HepG2 (cell line): ENCODE data around the gene PYGL. TPM values are rescaled to one million over a fixed set of nuclear protein-coding genes. Genes with fewer than 3 reads are reported as not detected.
A peak's percentile ranks its signal among the peaks of the same experiment; 100 is the strongest.

Experiments
- GFI1 ChIP-seq: sonication (generic); formaldehyde crosslinking; IDR thresholded peaks from 2 replicates; pipeline ENCODE4 v1.5.0; 2020; ENCODE audit warnings: missing genetic modification reagents, mild to moderate bottlenecking, borderline replicate concordance
- HOXA3 ChIP-seq: sonication (generic); formaldehyde crosslinking; IDR thresholded peaks from 2 replicates; pipeline ENCODE4 v1.5.0; 2020; ENCODE audit warnings: missing genetic modification reagents
- MIER3 ChIP-seq: IDR thresholded peaks from 2 replicates; pipeline ENCODE4 v1.6.1; 2016; ENCODE audit warnings: missing compliant biosample characterization, borderline replicate concordance
- PRDM15 ChIP-seq: sonication (generic); formaldehyde crosslinking; IDR thresholded peaks from 2 replicates; pipeline ENCODE4 v1.4.0; 2020; ENCODE audit warnings: missing genetic modification reagents
- REL ChIP-seq: sonication (generic); formaldehyde crosslinking; conservative IDR thresholded peaks from 2 replicates; pipeline ENCODE4 v1.8.0; 2022; ENCODE audit warnings: mild to moderate bottlenecking, missing genetic modification reagents, moderate library complexity
- SOX13 ChIP-seq, 3 experiments: fragments of 450-650 bp in 1 of 3; sonication (generic) in 1 of 3; formaldehyde crosslinking in 1 of 3; IDR thresholded peaks in 2 of 3; conservative IDR thresholded peaks in 1 of 3; 2 replicates each; pipeline versions ENCODE4 v1.5.0 to v1.6.1; 2016 to 2020; ENCODE audit warnings: antibody characterized with exemption in 1 of 3, mild to moderate bottlenecking in 1 of 3, missing compliant biosample characterization in 1 of 3, missing genetic modification reagents in 1 of 3, moderate library complexity in 1 of 3
- SP4 ChIP-seq: sonication (generic); formaldehyde crosslinking; IDR thresholded peaks from 2 replicates; pipeline ENCODE4 v1.8.1; 2023; ENCODE audit warnings: mild to moderate bottlenecking, missing genetic modification reagents
- ZGPAT ChIP-seq: IDR thresholded peaks from 2 replicates; pipeline ENCODE4 v1.6.1; 2016; ENCODE audit warnings: mild to moderate bottlenecking
- ZNF350 ChIP-seq: sonication (generic); formaldehyde crosslinking; IDR thresholded peaks from 2 replicates; pipeline ENCODE4 v1.4.0; 2020; ENCODE audit warnings: mild to moderate bottlenecking, low read depth, missing genetic modification reagents, borderline replicate concordance
- ZNF431 ChIP-seq: sonication (generic); formaldehyde crosslinking; IDR thresholded peaks from 2 replicates; pipeline ENCODE4 v1.9.0; 2022; ENCODE audit warnings: missing genetic modification reagents, low read depth, mild to moderate bottlenecking, borderline replicate concordance
- ZNF441 ChIP-seq: sonication (generic); formaldehyde crosslinking; IDR thresholded peaks from 2 replicates; pipeline ENCODE4 v1.7.0; 2021; ENCODE audit warnings: missing genetic modification reagents, borderline replicate concordance
- ZNF720 ChIP-seq: sonication (generic); formaldehyde crosslinking; IDR thresholded peaks from 2 replicates; pipeline ENCODE4 v1.4.0; 2020; ENCODE audit warnings: missing genetic modification reagents
- polyA plus RNA-seq, 8 experiments: library from polyadenylated mRNA; depleted of rRNA in 3 of 8; stranded (reverse) in 7 of 8; unstranded in 1 of 8; fragments of >200 nt; fragmentation: Illumina TruSeq in 4 of 8; extraction: Trizol in 4 of 8; gene quantifications; 2 replicates each; pipeline versions ENCODE4 v1.2.1 to v1.2.3, GENCODE V29; 2011 to 2016; ENCODE audit warnings: low read depth in 4 of 8, missing spikeins in 1 of 8, mixed read lengths in 1 of 8; ENCODE audit not compliant: insufficient read depth in 1 of 8
- total RNA-seq, 5 experiments: library from RNA; depleted of rRNA; stranded (reverse); fragments of >200 nt; fragmentation: Illumina TruSeq; extraction: Trizol; gene quantifications; 2 replicates each; pipeline ENCODE4 v1.2.3, GENCODE V29; 2016; ENCODE audit warnings: low read depth in 1 of 5
- TF ChIP-seq, protein P1 (sequence below): sonication (generic); formaldehyde crosslinking; IDR thresholded peaks from 2 replicates; pipeline ENCODE4 v1.5.1; 2020; ENCODE audit warnings: mild to moderate bottlenecking, missing genetic modification reagents, borderline replicate concordance
- TF ChIP-seq, protein P2 (sequence below): IDR thresholded peaks from 2 replicates; pipeline ENCODE4 v1.6.1; 2016; ENCODE audit warnings: missing genetic modification reagents, missing compliant biosample characterization
- TF ChIP-seq, protein P3 (sequence below): IDR thresholded peaks from 2 replicates; pipeline ENCODE4 v1.6.1; 2016
- TF ChIP-seq, protein P4 (sequence below): sonication (generic); formaldehyde crosslinking; IDR thresholded peaks from 2 replicates; pipeline ENCODE4 v1.4.0; 2020; ENCODE audit warnings: missing genetic modification reagents, borderline replicate concordance
- TF ChIP-seq, protein P5 (sequence below): IDR thresholded peaks from 2 replicates; pipeline ENCODE4 v1.6.1; 2016; ENCODE audit warnings: low read depth

The PYGL gene
- total and polyA plus RNA-seq, 2 of the 13 experiments (the other 11 are each of a cell fraction or from before 2014, with no cell fraction given), result 98.4 to 110 TPM

- TF ChIP-seq ZNF350 (CRISPR knock-in tag), result peak; percentile 53; the same call in 1 of the 2 replicates
- TF ChIP-seq, protein P1, sequence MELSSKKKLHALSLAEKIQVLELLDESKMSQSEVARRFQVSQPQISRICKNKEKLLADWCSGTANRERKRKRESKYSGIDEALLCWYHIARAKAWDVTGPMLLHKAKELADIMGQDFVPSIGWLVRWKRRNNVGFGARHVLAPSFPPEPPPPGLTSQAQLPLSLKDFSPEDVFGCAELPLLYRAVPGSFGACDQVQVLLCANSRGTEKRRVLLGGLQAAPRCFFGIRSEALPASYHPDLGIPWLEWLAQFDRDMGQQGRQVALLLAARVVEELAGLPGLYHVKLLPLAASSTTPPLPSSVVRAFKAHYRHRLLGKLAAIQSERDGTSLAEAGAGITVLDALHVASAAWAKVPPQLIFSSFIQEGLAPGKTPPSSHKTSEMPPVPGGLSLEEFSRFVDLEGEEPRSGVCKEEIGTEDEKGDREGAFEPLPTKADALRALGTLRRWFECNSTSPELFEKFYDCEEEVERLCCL (CRISPR knock-in tag), result no peak
- TF ChIP-seq, protein P2, sequence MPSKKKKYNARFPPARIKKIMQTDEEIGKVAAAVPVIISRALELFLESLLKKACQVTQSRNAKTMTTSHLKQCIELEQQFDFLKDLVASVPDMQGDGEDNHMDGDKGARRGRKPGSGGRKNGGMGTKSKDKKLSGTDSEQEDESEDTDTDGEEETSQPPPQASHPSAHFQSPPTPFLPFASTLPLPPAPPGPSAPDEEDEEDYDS (CRISPR knock-in tag), result peak; percentile 31; the same call in 1 of the 2 replicates
- TF ChIP-seq, protein P3, sequence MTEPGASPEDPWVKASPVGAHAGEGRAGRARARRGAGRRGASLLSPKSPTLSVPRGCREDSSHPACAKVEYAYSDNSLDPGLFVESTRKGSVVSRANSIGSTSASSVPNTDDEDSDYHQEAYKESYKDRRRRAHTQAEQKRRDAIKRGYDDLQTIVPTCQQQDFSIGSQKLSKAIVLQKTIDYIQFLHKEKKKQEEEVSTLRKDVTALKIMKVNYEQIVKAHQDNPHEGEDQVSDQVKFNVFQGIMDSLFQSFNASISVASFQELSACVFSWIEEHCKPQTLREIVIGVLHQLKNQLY, result peak; percentile 68
- no peak for TF ChIP-seq ZNF431
- TF ChIP-seq SP4 (CRISPR knock-in tag), result no peak
- peak; percentile 29; the same call in 1 of the 2 replicates for TF ChIP-seq HOXA3 (CRISPR knock-in tag)
- TF ChIP-seq, protein P4, sequence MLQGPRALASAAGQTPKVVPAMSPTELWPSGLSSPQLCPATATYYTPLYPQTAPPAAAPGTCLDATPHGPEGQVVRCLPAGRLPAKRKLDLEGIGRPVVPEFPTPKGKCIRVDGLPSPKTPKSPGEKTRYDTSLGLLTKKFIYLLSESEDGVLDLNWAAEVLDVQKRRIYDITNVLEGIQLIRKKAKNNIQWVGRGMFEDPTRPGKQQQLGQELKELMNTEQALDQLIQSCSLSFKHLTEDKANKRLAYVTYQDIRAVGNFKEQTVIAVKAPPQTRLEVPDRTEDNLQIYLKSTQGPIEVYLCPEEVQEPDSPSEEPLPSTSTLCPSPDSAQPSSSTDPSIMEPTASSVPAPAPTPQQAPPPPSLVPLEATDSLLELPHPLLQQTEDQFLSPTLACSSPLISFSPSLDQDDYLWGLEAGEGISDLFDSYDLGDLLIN (CRISPR knock-in tag), result no peak
- TF ChIP-seq ZNF441 (CRISPR knock-in tag), result no peak
- TF ChIP-seq PRDM15, result no peak
- TF ChIP-seq REL (CRISPR knock-in tag), result no peak
- TF ChIP-seq SOX13 (IDR thresholded peaks at IDR 0.05), result no peak
- peak in 1 of 2 experiments; percentile 74; a peak in 2 of 4 replicates for TF ChIP-seq SOX13 (CRISPR knock-in tag; conservative IDR thresholded peaks at IDR 0.05 in 1 of 2, IDR thresholded peaks at IDR 0.05 in 1 of 2)
- TF ChIP-seq MIER3 (CRISPR knock-in tag), result peak; percentile 29; the same call in 1 of the 2 replicates
- TF ChIP-seq ZNF720 (CRISPR knock-in tag), result no peak
- TF ChIP-seq, protein P5, sequence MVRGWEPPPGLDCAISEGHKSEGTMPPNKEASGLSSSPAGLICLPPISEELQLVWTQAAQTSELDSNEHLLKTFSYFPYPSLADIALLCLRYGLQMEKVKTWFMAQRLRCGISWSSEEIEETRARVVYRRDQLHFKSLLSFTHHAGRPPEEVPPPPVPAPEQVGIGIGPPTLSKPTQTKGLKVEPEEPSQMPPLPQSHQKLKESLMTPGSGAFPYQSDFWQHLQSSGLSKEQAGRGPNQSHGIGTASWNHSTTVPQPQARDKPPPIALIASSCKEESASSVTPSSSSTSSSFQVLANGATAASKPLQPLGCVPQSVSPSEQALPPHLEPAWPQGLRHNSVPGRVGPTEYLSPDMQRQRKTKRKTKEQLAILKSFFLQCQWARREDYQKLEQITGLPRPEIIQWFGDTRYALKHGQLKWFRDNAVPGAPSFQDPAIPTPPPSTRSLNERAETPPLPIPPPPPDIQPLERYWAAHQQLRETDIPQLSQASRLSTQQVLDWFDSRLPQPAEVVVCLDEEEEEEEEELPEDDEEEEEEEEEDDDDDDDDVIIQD, result 0 out of 2 replicates have a peak, but pooled peaks have one; percentile 52
- TF ChIP-seq ZGPAT, result peak; percentile 58
- 0 out of 2 replicates have a peak, but pooled peaks have one; percentile 31 for TF ChIP-seq GFI1 (CRISPR knock-in tag)
Measured at GRCh38 chr14:50875359-50876070, 68.8 kb downstream of the PYGL start (continued).
